Measurements from ENCODE around the gene PDXDC1.
"Not testable (repeated sequence)": the region's sequence is repeated elsewhere in the genome, so short reads cannot be mapped to it uniquely, and the experiment has no call there.

PDXDC1 gene, protein sequence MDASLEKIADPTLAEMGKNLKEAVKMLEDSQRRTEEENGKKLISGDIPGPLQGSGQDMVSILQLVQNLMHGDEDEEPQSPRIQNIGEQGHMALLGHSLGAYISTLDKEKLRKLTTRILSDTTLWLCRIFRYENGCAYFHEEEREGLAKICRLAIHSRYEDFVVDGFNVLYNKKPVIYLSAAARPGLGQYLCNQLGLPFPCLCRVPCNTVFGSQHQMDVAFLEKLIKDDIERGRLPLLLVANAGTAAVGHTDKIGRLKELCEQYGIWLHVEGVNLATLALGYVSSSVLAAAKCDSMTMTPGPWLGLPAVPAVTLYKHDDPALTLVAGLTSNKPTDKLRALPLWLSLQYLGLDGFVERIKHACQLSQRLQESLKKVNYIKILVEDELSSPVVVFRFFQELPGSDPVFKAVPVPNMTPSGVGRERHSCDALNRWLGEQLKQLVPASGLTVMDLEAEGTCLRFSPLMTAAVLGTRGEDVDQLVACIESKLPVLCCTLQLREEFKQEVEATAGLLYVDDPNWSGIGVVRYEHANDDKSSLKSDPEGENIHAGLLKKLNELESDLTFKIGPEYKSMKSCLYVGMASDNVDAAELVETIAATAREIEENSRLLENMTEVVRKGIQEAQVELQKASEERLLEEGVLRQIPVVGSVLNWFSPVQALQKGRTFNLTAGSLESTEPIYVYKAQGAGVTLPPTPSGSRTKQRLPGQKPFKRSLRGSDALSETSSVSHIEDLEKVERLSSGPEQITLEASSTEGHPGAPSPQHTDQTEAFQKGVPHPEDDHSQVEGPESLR

GRCh38 chr16:14974656-14975417 is at the start of gene PDXDC1:
PDXDC1 (plus strand) TSS chr16:14975026; CDS start chr16:14975200, 174 bp downstream.
- DNase-seq = peak; percentile 90

DNA sequence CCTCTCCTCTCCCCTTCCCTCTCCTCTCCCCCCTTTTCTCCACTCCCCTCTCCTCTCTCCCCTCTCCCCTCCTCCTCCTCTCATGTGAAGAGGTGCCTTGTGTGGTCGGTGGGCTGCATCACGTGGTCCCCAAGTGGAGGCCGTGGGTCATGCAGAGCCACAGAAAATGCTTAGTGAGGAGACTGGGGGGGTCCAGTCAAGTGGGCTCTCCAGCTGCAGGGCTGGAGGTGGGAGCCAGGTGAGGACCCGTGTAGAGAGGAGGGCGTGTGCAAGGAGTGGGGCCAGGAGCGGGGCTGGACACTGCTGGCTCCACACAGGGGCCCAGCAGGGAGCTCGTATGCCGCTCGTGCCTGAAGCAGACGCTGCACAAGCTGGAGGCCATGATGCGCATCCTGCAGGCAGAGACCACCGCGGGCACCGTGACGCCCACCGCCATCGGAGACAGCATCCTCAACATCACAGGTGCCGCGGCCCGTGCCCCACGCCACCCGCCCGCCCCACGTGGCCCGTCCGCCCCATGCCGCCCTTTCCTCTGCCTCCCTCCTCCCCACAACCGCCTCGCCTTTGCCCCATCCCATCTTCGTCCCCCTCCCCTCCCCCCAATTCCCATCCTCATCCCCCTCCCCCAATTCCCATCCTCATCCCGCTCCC is 46.6 kb upstream of the PDXDC1 start:
- DNase-seq = peak; percentile 0

DNA sequence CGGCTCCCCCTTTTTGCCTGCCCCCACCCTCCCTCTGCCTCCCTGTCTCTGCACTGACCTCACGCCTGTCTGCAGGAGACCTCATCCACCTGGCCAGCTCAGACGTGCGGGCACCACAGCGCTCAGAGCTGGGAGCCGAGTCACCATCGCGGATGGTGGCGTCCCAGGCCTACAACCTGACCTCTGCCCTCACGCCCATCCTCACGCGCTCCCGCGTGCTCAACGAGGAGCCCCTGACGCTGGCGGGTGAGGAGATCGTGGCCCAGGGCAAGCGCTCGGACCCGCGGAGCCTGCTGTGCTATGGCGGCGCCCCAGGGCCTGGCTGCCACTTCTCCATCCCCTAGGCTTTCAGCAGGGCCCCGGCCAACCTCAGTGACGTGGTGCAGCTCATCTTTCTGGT is 45.6 kb upstream of the PDXDC1 start:
- DNase-seq = not testable (repeated sequence)

DNA sequence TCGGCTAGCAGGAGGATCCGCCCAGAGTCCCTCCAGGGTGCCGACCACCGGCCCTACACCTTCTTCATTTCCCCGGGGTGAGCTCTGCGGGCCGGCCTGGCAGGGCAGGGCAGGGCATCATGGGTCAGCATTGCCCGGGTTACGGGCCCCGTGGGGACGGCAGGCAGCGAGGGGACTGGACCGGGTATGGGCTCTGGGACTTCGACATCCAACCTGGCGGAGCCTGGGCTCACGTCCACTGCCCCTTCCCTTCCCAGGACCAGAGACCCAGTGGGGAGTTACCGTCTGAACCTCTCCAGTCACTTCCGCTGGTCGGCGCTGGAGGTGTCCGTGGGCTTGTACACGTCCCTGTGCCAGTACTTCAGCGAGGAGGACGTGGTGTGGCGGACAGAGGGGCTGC is 44.6 kb upstream of the PDXDC1 start:
- DNase-seq = not testable (repeated sequence)

DNA sequence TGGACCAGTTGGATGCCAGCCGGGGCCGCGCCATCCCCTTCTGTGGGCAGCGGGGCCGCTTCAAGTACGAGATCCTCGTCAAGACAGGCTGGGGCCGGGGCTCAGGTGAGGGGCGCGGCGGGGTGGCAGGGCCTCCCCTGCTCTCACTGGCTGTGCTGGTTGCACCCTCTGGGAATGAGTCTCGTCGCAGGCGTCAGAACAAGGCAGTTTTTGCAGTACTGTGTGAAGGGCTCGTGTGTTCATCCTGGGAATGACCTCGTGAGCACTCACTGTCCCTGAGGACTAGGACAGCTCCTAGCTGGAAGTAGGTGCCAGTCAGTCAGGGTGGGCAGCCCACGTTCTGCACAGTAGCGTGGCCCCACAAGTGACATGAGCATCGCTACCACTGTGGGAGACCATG is 43.9 kb upstream of the PDXDC1 start:
- not testable (repeated sequence) for DNase-seq

DNA sequence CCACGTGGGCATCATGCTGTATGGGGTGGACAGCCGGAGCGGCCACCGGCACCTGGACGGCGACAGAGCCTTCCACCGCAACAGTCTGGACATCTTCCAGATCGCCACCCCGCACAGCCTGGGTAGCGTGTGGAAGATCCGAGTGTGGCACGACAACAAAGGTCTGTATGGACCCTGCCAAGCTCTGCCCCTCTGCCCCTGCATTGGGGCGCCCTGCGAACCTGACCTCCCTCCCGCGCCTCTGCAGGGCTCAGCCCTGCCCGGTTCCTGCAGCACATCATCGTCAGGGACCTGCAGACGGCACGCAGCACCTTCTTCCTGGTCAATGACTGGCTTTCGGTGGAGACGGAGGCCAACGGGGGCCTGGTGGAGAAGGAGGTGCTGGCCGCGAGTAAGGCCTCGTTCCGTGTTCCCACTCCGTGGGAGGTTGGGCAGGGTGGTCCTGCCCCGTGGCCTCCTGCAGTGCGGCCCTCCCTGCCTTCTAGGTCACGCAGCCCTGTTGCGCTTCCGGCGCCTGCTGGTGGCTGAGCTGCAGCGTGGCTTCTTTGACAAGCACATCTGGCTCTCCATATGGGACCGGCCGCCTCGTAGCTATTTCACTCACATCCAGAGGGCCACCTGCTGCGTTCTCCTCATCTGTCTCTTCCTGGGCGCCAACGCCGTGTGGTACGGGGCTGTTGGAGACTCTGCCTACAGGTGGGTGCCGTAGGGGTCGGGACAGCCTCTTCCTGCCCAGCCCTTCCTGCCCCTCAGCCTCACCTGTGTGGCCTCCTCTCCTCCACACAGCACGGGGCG is 42.0 kb upstream of the PDXDC1 start:
- not testable (repeated sequence) for DNase-seq

DNA sequence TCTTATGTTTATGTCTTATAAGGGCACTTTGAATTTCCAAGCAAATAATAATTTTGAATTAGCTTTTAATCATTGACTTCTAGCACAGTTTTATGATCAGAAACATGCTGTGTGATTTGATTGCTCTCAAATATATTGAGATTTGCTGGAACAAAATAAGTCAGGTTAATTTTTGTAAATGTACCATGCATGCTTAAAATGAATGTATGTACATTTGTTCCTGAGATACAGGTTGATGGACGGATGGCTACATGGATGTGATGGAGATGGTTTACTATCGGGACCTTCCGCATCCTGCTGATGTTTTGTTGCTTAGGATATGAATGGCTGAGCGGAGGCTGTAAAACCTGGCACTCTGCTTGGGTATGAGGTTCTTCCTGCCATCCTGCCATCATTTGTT is 37.7 kb upstream of the PDXDC1 start, which contains the start of gene NPIPA1:
Gene NPIPA1, plus strand, starts transcription at position 301 of the 400 bp plus-strand sequence. Its CDS starts 0 bp downstream, at position 301.
- not testable (repeated sequence) for DNase-seq

GRCh38 chr16:14937994-14938393 is 36.8 kb upstream of the PDXDC1 start:
- DNase-seq = not testable (repeated sequence)

- not testable (repeated sequence) for DNase-seq
These were observed 32.1 kb upstream of the PDXDC1 start for GRCh38 chr16:14942686-14943085.

DNA sequence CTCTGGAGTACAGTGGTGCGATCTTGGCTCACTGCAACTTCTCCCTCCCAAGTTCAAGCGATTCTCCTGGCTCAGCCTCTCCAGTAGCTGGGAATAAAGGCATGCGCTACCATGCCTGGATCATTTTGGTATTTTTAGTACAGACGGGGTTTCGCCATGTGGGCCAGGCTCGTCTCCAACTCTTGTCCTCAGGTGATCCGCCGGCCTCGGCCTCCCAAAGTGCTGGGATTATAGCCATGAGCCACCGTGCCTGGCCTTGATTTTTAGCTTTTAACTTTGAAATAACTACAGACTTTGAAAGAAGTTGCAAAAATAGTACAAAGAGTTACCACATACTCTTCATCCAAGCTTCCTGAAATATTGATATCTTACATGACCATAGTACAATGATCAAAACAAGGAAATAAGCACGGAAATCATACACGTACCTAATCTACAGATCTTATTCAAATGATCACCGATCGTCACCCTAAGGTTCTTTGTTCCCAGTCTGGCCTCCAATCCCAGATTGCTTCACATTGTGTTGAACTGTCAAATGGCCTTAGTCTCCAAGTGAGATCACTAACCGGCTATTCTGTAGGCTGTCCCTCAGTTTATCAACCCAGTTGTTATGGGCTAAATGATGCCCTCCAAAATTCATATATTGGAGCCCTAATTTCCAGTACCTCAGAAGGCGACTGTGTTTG is 19.1 kb upstream of the PDXDC1 start:
- no peak for DNase-seq

DNA sequence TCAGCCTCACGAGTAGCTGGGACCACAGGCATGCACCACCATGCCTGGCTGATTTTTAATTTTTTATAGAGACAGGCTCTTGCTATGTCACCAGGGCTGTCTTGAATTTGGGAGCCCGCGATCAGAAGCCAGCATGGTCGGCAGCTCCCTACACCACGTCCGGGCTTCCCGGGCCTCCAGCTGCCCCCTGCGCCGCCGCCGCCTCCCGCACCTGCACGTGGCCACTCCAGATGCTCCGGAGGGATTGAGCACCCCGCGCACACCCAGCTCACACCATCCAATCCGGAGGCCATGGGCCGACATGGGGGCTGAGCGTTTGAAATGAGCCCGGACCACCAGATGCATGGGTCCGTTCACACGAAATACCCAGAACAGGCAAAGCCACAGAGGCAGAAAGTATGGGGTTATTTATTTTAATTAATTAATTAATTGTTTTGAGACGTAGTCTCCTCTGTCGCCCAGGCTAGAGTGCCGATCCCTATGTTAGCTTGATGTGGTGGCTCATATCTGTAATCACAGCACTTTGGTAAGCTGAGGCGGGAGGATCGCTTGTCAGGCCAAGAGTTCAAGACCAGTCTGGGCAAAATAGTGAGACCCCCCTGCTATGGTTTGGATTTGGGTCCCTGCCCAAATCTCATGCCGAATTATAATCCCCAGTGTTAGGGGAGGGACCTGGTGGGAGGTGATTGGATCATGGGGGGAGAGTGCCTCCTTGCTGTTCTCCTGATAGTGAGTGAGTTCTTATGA is 17.1 kb upstream of the PDXDC1 start:
- no peak for DNase-seq

DNA sequence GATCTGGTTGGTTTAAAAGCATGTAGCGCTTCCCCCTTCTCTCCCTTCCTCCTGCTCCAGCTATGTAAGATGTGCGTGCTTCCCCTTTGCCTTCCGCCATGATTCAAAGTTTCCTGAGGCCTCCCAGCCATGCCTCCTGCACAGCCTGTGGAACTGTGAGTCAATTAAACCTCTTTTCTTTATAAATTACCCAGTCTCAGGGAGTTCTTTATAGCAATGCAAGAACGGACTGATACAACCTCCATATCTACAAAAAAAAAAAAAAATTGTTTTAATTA is 16.6 kb upstream of the PDXDC1 start:
- no peak for DNase-seq

DNA sequence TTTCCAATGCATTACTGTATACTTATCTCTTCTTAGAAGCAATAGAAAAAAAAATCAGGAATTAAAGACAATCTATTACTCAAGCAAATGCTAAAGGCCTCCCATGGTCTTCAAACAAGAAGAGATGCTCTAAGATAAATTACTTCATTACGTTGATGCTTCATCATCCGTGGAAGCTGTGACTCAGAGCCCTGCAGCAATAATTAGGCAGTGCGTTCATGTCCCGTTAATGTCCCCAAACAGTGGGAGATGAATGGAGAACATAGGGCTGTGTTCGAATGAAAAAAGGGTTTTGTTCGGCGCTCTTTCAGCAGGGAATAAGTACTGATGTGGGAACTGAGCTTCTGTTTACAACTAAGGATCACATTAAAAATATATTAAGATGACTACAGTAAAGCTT is 15.9 kb upstream of the PDXDC1 start:
- DNase-seq = no peak

DNA sequence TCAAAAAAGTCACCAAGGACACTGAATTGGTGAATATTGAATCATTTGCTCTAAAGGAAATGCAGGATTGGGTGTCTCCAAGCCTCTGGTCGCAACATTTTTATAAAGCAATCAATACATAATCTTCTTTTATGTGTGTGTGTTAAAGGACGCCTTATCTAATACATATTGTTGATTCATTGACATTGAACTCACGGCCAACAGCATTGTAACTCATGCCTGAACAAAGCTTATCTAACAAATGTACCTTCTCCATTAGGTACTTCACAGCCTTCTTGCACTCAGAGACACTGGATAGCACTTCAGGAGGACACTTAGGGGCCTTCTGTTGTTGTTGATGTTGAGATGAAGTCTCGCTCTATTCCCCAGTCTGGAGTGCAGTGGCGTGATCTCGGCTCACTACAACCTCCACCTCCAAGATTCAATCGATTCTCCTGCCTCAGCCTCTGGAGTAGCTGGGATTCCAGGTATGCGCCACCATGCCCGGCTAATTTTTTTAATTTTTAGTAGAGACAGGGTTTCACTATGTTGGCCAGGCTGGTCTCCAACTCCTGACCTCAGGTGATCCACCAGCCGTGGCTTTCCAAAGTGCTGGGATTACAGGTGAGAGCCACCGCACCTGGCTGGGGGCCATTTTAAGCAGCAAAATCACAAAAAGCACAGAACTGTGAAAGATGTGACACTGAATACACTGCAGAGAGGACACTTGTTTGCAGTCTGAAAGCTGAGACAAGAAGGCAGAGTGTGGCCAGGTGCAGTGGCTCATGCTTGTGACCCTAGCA is 13.2 kb upstream of the PDXDC1 start:
- DNase-seq = no peak

GRCh38 chr16:14963281-14964173 is 11.3 kb upstream of the PDXDC1 start:
- no peak for DNase-seq

DNA sequence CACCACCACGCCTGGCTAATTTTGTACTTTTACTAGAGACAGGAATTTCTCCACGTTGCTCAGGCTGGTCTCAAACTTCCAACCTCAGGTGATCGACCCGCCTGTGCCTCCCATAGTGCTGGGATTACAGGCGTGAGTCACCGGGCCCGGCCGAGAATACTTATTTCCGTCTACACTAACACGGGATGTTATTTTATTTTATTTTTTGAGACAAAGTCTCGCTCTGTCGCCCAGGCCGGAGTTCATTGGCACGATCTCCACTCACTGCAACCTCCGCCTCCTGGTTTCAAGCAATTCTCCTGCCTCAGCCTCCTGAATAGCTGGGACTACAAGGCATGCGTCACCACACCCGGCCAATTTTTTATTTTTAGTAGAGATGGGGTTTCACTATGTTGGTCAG is 9.5 kb upstream of the PDXDC1 start:
- no peak for DNase-seq

DNA sequence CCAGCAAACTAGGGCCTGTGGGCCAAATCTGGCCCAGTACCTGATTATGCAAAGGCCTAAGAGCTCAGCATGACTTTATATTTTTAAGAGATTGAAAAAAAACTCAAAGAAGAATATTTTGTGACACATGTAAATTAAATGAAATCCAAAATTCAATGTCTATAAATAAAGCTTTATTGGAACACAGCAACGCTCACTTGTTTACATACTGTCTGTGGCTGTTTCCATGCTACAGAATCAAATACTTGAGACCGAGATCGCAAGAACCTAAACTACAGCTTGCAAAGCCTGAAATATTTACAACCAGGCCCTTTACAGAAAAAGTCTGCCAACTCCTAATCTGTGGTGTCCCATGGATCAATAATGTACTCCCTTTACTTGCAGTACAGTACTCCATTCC is 5.0 kb upstream of the PDXDC1 start:
- not testable (repeated sequence) for DNase-seq

DNA sequence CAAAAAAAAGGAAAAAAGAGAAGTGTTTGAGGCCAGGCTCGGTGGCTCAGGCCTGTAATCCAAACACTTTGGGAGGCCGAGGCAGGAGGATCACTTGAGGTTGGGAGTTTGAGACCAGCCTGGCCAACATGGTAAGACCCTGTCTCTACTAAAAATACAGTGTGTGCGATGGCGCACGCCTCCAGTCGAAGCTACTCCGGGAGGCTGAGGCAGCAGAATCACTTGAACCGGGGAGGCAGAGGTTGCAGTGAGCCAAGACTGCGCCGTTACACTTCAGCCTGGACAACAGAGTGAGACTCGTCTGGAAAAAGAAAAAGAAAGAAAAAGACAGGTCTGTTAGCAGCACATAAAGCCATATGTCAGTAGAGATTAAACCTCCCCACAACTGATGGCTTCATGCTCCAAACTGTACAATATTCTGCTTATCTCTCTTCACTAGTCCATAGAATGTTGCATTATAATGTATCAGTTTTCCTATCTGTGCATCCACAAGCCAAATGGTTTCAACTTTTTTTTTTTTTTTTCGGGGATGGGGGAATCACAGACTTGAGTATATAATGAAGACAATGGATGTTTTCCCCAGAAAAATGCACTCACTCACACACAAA is 3.1 kb upstream of the PDXDC1 start:
- not testable (repeated sequence) for DNase-seq

All from NCI-H226 (cell line).